Keratinocyte (primary cell): Measurements from ENCODE around the gene CEACAM21. TPM values are rescaled to one million over a fixed set of nuclear protein-coding genes. Genes with fewer than 3 reads are reported as not detected.

Source experiments
- DNase-seq: peaks from one replicate; pipeline ENCODE4 v3.0.0-alpha.2; 2011; ENCODE audit warnings: low read depth, missing footprints, low spot score
- FAIRE-seq: peaks from 2 replicates; lab custom pipeline; 2011; peaks lifted over from hg19 to GRCh38; lab: Jason Lieb, UNC
- H2AFZ ChIP-seq: 2 replicates; pipeline ENCODE4 v1.6.0; 2012; ENCODE audit warnings: low read length, control low read depth, inconsistent platforms; ENCODE audit not compliant: control insufficient read depth
- H3K27ac ChIP-seq: 2 replicates; pipeline ENCODE4 v1.5.1; 2011; ENCODE audit warnings: low read length; ENCODE audit not compliant: control insufficient read depth, insufficient read depth
- H3K27me3 ChIP-seq: 3 replicates; pipeline ENCODE4 v1.6.0; 2011; ENCODE audit warnings: low read length; ENCODE audit not compliant: control insufficient read depth, insufficient read depth; ENCODE audit errors: extremely low read depth
- H3K36me3 ChIP-seq, 2 experiments: 2 replicates in 1 of 2; 3 replicates in 1 of 2; pipeline ENCODE4 v1.5.1; 2011; ENCODE audit warnings: low read length in 2 of 2, mild to moderate bottlenecking in 1 of 2; ENCODE audit not compliant: control insufficient read depth in 2 of 2, insufficient read depth in 2 of 2; ENCODE audit errors: extremely low read depth in 1 of 2
- H3K4me1 ChIP-seq: 3 replicates; pipeline ENCODE4 v1.5.1; 2011; ENCODE audit warnings: low read length; ENCODE audit not compliant: control insufficient read depth, insufficient read depth; ENCODE audit errors: extremely low read depth
- H3K4me2 ChIP-seq: 3 replicates; pipeline ENCODE4 v1.6.0; 2011; ENCODE audit warnings: low read depth, low read length; ENCODE audit not compliant: control insufficient read depth, insufficient read depth; ENCODE audit errors: extremely low read depth
- H3K4me3 ChIP-seq, 3 experiments: fragments of 200-600 bp in 1 of 3; sonication (generic) in 1 of 3; 2 replicates in 2 of 3; 3 replicates in 1 of 3; pipeline ENCODE4 v1.5.1; 2011 to 2016; ENCODE audit warnings: low read length in 3 of 3, mild to moderate bottlenecking in 3 of 3, control low read depth in 2 of 3, inconsistent platforms in 1 of 3, low read depth in 1 of 3, mixed read lengths in 1 of 3, mixed run types in 1 of 3, moderate library complexity in 1 of 3; ENCODE audit not compliant: control insufficient read depth in 2 of 3, insufficient read depth in 2 of 3; ENCODE audit errors: extremely low read depth in 1 of 3
- H3K79me2 ChIP-seq: 2 replicates; pipeline ENCODE4 v1.6.0; 2012; ENCODE audit warnings: low read length; ENCODE audit not compliant: control insufficient read depth, insufficient read depth
- H3K9ac ChIP-seq: 3 replicates; pipeline ENCODE4 v1.6.0; 2011; ENCODE audit warnings: low read length; ENCODE audit not compliant: control insufficient read depth, insufficient read depth; ENCODE audit errors: extremely low read depth
- H3K9me1 ChIP-seq: 3 replicates; pipeline ENCODE4 v1.6.0; 2011; ENCODE audit warnings: low read length; ENCODE audit not compliant: control insufficient read depth, insufficient read depth; ENCODE audit errors: extremely low read depth
- H3K9me3 ChIP-seq: 2 replicates; pipeline ENCODE4 v1.5.1; 2012; ENCODE audit warnings: low read depth, low read length; ENCODE audit not compliant: control insufficient read depth
- H4K20me1 ChIP-seq: 3 replicates; pipeline ENCODE4 v1.6.0; 2011; ENCODE audit warnings: low read length; ENCODE audit not compliant: control insufficient read depth, insufficient read depth; ENCODE audit errors: extremely low read depth
- CTCF ChIP-seq, 3 experiments: IDR thresholded peaks in 1 of 3; conservative IDR thresholded peaks in 1 of 3; optimal IDR thresholded peaks in 1 of 3; 2 replicates in 2 of 3; 3 replicates in 1 of 3; pipeline versions ENCODE3 to v1.5.1; 2011; ENCODE audit warnings: low read length in 3 of 3, mild to moderate bottlenecking in 3 of 3, moderate library complexity in 2 of 3, control low read depth in 1 of 3, inconsistent platforms in 1 of 3; ENCODE audit not compliant: insufficient read depth in 2 of 3; ENCODE audit errors: extremely low read depth in 1 of 3
- EZH2 ChIP-seq: IDR thresholded peaks from one replicate; pipeline ENCODE4 v1.6.1; 2012; ENCODE audit warnings: inconsistent platforms, mild to moderate bottlenecking, low read length, moderate library complexity
- dilution Hi-C: fragments of 300-500 bp; cut with MboI; formaldehyde crosslinking; loops from one replicate; pipeline ENCODE4 v1.7.0; 2020; ENCODE audit warnings: low sequenced_read_pairs; ENCODE audit not compliant: extremely low pct_ligation_motif_present
- polyA plus RNA-seq, 5 experiments: library from polyadenylated mRNA; depleted of rRNA in 3 of 5; stranded (reverse) in 3 of 5; stranded (forward) in 1 of 5; unstranded in 1 of 5; fragments of >200 nt; gene quantifications; 1 replicate in 1 of 5; 2 replicates in 3 of 5; 3 replicates in 1 of 5; pipeline versions ENCODE4 v1.2.1 to v1.2.3, GENCODE V29; 2011 to 2012; ENCODE audit warnings: missing spikeins in 2 of 5, low read depth in 1 of 5, low replicate concordance in 1 of 5

The CEACAM21 gene
- polyA plus RNA-seq, 1 donor (not counting 4 experiments of a cell fraction or from before 2014, with no cell fraction given): not detected

- Histone ChIP-seq H3K4me3 (no peak within 1 kb of the TSS), H3K27me3 (no peaks in the 10 kb centered on the region)
- dilution Hi-C loops: no loop called here
Measured at GRCh38 chr19:41626877-41627276, 50.9 kb downstream of the CEACAM21 start, which contains the start of gene CEACAM4. Gene CEACAM4 (minus strand): TSS chr19:41627074. CDS start chr19:41626963, 111 bp downstream.

GRCh38 chr19:41627966-41628675, 52.2 kb downstream of the CEACAM21 start:
- H3K9me1 ChIP-seq: no peaks in the 10 kb centered on the region
- H3K79me2 ChIP-seq: no peaks in the 10 kb centered on the region
- no peaks in the 10 kb centered on the region for H4K20me1 ChIP-seq
- H3K9ac ChIP-seq: no peak overlapping the region
- FAIRE-seq: no peak
- DNase-seq: no peak
- dilution Hi-C loops: no loop called here
- no peaks in the 10 kb centered on the region for H3K36me3 ChIP-seq
- no peak overlapping the region for H3K27ac ChIP-seq
- no peaks in the 10 kb centered on the region for H3K9me3 ChIP-seq
- no peaks in the 10 kb centered on the region for H3K27me3 ChIP-seq
- no peak overlapping the region for H3K4me3 ChIP-seq
- H2AFZ ChIP-seq: no peak overlapping the region
- TF ChIP-seq CTCF (optimal IDR thresholded peaks at IDR 0.05 in 1 of 3, IDR thresholded peaks at IDR 0.05 in 1 of 3, conservative IDR thresholded peaks at IDR 0.05 in 1 of 3; ENCODE audit: extremely low read depth in 1 of 3, insufficient read depth in 2 of 3, low read length in 3 of 3) (no peak), EZH2 (no peak)
- no peaks in the 10 kb centered on the region for H3K4me1 ChIP-seq
- no peak overlapping the region for H3K4me2 ChIP-seq

More at GRCh38 chr19:41626877-41627276, 50.9 kb downstream of the CEACAM21 start, which contains the start of gene CEACAM4:
- FAIRE-seq (no peak), DNase-seq (no peak)
- no peak within 1 kb of the TSS for H3K9ac ChIP-seq
- TF ChIP-seq EZH2 (no peak), CTCF (optimal IDR thresholded peaks at IDR 0.05 in 1 of 3, IDR thresholded peaks at IDR 0.05 in 1 of 3, conservative IDR thresholded peaks at IDR 0.05 in 1 of 3; ENCODE audit: extremely low read depth in 1 of 3, insufficient read depth in 2 of 3, low read length in 3 of 3) (no peak)
- no peaks in the 10 kb centered on the region for H4K20me1 ChIP-seq
- H3K9me1 ChIP-seq: no peaks in the 10 kb centered on the region
- no peak within 1 kb of the TSS for H3K27ac ChIP-seq
- no peaks in the 10 kb centered on the region for H3K4me1 ChIP-seq
- no peaks in the 10 kb centered on the region for H3K36me3 ChIP-seq
- no peaks in the 10 kb centered on the region for H3K9me3 ChIP-seq
- no peak within 1 kb of the TSS for H3K4me2 ChIP-seq
- no peak within 1 kb of the TSS for H2AFZ ChIP-seq
- H3K79me2 ChIP-seq: no peaks in the 10 kb centered on the region

Other genes starting within 250 kb of the CEACAM21 start
- 4.3 to 11.0 TPM (median 5.8 TPM) in 3 replicates for gene TGFB1, start 222.2 kb upstream of the CEACAM21 start, polyA plus RNA-seq
- gene B9D2, start 212.0 kb upstream of the CEACAM21 start, polyA plus RNA-seq: 2.8 to 3.4 TPM (median 3.0 TPM) in 3 replicates
- 4.4 to 10.1 TPM (median 6.3 TPM) in 3 replicates for gene TMEM91, start 199.6 kb upstream of the CEACAM21 start, polyA plus RNA-seq
- gene EXOSC5, start 178.8 kb upstream of the CEACAM21 start, polyA plus RNA-seq: 12.5 to 18.2 TPM (median 14.7 TPM) in 3 replicates
- gene BCKDHA, start 178.3 kb upstream of the CEACAM21 start, polyA plus RNA-seq: 7.5 to 13.3 TPM (median 8.3 TPM) in 3 replicates
- gene B3GNT8, start 148.8 kb upstream of the CEACAM21 start, polyA plus RNA-seq: 0.45 to 1.8 TPM (median 0.97 TPM) in 3 replicates
- gene DMAC2, start 136.3 kb upstream of the CEACAM21 start, polyA plus RNA-seq: 45.3 to 64.0 TPM (median 45.6 TPM) in 3 replicates
- not detected in 3 replicates for gene ERICH4, start 133.0 kb upstream of the CEACAM21 start, polyA plus RNA-seq
- gene CEACAM4, start 50.9 kb downstream of the CEACAM21 start, polyA plus RNA-seq: not detected in 3 replicates
- not detected in 3 replicates for gene CEACAM7, start 112.1 kb downstream of the CEACAM21 start, polyA plus RNA-seq
- gene CEACAM5, start 132.5 kb downstream of the CEACAM21 start, polyA plus RNA-seq: 0.03 TPM in 1 of 3 replicates, not detected in the others
- gene CEACAM6, start 179.4 kb downstream of the CEACAM21 start, polyA plus RNA-seq: 0.28 to 1.2 TPM (median 1.00 TPM) in 3 replicates
- not detected in 3 replicates for gene CEACAM3, start 220.4 kb downstream of the CEACAM21 start, polyA plus RNA-seq